Right ventricle myocardium inferior (tissue), 1 donor: ENCODE measurements around the gene C4orf50. TPM values are rescaled to one million over a fixed set of nuclear protein-coding genes. Genes with fewer than 3 reads are reported as not detected.

ENCODE experiments used
- ATAC-seq: fragments of 200-7000 bp; cut with Tn5 transposase; one replicate; pipeline ENCODE4 v1.9.1; 2020; ENCODE audit warnings: mild to moderate bottlenecking, moderate library complexity
- DNase-seq: peaks from one replicate; pipeline ENCODE4 v3.0.0; 2021; ENCODE audit errors: missing footprints
- intact Hi-C: fragments of 100-400 bp; cut with DNase I; formaldehyde crosslinking; loops from one replicate; pipeline ENCODE4 v1.11.0; 2022
- total RNA-seq: library from RNA; stranded (reverse); fragmentation: NEBNext Ultra II Directional; extraction: Animal tissue kit (Norgen Biotek cat#: 25700); gene quantifications from one replicate; pipeline ENCODE4 v1.2.1, GENCODE V29; 2021
- donor health status: DM: no; HTN: yes; CAD: no; lungs with severe emphysema.

Gene C4orf50
- total RNA-seq, 1 donor from 2014 or later: not detected

DNA sequence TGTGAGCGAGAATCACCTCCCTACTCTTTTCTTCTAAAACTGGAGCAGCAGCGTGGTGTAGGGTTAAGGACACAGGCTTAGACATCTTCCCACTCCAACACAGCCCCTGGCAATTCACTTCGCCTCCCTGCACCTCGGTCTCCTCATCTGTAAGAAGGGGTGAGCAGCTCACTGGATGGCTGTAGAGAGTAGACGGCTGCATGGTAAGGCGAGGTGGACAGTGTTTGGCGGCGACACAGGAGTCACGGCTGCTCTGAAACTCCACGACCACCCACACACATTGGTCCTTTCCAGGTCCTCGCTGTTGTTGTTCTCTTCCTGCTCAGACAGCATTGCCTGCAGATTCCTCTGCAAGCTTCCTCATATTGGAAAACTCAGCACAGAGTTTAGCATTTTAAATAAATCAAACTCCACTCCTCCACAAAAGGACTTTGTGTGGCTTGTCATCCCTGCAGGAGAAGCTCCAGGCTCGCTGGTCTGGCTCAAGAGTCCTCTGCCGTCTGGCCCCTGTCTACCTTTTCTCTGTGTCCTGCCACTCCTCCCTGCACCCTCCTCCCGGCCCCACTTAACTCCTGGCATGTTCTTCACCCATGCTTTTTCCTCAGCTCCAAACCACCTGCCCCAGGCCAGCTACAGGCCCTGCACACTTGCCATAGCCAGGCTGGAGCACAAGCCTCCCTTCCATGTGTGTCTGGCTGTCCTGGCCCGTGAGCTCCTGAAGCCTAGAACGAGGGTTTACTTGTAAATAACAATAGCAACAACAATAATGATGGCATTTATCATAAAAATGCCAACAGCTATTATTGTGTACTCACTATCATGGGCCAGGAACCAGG is 84.0 kb downstream of the C4orf50 start:
- DNase-seq (no peak), ATAC-seq (no peak)
- intact Hi-C loops: no loop called here

DNA sequence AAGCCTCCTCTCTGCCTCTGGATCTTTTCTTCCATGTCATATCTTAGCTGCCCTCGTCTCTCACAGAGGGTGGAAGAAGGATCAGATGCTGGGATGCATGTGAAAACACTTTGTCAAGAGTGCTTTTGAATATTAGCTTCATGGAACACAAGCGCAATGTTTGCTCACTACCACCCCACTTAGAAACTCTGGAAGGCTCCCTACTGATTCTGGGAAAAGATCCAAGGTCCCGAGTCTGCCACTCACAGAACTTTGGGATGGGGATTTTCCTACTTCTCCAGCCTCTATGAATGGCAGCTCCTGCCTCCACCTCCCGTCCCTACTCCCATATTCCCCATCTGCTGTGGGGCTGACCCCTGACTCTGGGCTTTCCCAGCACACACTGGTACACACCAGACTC is 85.1 kb downstream of the C4orf50 start:
- ATAC-seq: no peak
- intact Hi-C loops: no loop called here
- DNase-seq: no peak

DNA sequence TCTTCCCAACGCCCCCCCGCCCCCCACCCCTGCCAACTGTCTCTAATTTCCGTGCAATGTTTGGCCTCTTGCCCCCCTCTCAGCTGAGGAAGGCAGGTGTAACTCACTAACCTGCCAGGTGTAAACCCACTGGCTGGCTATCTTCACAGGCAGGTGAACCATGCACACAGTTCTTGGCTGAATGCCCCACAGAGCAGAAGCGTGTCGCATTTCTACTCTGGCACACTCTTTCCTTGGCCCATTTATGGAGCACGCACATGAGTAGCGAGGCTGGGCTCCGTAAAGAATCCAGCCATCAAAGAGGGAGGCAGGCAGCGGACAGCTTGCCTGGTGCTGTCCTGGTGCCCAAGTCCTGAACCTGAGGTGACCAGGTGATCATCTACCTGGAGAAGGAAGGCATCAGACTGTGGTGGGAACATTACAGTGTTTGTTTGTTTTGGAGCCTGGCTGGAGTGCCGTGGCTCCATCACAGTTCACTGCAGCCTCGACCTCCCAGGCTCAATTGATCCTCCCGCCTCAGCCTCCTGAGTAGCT is 86.1 kb downstream of the C4orf50 start:
- intact Hi-C loops: no loop called here

DNA sequence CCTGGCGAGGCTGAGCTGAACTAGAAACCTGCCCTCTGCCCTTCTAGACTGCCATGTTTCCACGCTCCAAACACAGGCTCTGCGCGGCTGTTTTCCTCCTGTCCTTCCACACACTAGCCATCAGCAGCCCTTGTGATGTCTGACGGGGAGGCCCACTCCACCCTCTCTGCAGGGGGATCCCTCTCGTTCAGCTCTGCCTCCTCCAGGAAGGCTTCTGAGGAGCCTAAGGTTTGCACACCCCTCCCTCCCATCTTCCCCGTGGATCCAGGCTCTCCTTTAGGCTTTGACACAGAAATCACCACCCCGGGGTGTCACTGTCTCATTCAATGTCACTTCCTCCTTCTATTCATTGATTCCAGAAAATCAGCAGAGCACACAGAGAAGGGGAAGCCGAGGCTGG is 86.7 kb downstream of the C4orf50 start:
- no peak for ATAC-seq
- intact Hi-C loops: no loop called here

More for the DNA sequence above, 86.1 kb downstream of the C4orf50 start:
- ATAC-seq (no peak), DNase-seq (no peak)

DNA sequence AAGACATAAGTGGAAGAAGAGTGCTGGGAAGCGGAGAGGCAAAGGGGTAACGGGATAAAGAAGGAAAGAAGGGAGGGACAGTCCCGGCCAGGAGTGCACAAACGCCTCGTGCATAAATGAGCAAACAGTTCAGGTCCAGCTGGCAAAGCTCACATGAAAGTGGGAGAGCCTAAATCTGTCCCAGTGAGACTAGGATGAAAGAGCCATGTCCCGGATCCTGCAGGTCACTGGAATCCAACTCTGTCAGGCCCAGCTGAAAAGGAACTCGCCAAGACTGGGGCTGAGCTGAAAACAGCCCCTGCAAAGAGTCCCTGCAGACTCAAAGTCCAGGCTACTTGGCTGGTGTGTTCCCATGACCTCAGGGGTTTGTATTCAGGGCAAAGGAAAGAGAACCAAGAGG is 87.4 kb downstream of the C4orf50 start:
- DNase-seq (no peak), ATAC-seq (no peak)
- intact Hi-C loops: no loop called here

More for the DNA sequence above, 86.7 kb downstream of the C4orf50 start:
- no peak for DNase-seq

DNA sequence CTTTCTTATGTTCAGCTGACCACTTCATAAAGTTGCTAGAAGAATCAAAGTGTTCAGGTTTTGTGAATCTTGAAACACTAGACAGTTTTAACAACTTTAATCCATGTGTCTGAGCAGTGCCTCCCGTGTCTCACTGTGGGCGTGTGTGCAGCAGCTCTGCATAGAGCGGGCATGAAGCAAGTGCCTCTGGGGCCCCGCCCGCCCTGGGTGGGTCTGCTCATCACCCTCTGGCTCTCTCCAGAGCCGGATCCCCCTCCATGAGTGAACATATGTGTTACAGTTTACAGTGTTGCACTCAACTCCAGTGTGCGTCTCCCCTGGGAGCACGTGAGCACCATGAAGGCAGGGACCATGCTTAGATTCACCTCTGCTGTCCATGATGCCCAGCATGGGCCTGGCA is 87.8 kb downstream of the C4orf50 start:
- intact Hi-C loops: no loop called here
- DNase-seq (no peak), ATAC-seq (no peak)

DNA sequence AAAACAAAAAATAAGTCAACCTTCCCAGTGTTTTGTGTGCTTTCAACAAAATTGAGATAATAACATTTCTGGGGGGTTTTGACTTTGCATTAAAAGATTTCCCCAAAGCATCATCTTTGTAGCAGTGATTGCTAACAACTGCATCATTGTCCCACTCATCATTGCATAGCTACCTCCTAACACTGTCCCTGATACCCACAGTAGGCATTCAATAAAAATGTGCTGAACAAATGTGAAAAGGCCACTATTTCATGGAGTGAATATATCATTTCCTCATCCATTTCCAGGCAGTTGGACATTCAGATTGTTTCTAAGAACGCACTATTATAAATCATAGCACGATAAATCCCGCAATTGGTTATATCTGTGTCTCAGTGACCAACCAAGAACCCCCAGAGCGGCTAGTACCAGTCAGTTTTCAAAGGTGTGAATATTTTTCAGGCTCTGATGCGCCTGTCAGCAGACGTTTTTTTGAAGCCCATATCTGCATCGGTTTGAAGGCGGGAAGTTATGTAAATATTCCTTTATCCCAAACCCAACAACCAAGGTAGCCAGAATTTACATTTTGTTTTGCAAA is 89.3 kb downstream of the C4orf50 start:
- ATAC-seq (no peak), DNase-seq (no peak)
- intact Hi-C loops: no loop called here

DNA sequence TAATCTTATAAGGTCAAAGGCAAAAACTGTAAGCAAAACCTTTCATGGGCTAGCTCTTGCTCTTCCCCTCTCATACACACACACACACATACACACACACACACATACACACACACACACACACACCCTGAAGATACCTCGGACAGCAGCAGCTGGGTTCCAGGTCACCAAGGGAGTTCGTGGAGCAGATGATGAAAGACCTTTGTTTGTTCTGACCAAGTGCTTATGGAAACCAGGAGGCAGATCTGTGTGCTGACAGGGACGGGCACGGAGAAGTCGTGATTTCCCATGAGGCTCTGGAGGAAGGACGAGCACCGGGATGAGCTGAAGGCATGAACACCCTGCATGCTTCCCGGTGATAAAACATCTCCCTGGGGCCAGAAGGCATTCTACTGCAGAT is 90.0 kb downstream of the C4orf50 start:
- ATAC-seq (no peak), DNase-seq (no peak)
- intact Hi-C loops: no loop called here

DNA sequence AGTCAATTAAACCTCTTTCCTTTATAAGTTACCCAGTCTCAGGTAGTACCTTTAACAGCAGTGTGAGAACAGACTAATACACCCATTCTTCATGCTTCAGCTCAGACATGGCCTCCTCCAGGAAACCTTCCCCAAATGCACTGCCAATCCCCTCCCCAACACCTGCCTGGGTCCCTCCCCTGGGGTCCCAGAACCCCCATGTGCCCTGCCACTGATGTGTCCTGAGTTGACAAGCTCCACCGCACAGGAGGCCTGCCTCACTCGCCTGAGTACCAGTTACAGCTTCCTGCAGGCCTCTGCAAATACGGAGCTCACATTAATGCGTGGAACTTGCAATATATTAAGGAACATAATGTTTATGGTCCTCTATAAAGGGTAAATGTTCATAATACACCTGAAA is 90.5 kb downstream of the C4orf50 start:
- intact Hi-C loops: no loop called here
- DNase-seq (no peak), ATAC-seq (no peak)

DNA sequence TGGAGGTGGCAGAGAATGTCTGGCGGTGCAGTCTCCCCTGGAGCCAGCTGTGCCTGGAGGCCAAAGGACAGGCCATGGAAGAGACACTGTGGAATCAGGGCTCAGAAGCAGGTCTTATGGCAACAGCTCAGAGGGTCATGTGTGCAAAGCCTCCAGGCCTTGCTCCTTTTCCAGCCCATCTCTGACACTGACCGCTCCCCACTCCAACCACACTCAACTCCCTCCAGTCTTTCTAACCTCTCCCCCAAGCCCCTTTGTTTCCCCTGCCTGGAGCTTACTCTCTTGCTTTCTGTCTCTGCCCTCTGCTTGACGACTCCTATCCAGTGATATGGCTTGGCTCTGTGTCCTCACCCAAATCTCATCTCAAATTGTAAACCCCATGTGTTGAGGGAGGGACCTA is 91.1 kb downstream of the C4orf50 start:
- intact Hi-C loops: no loop called here
- ATAC-seq (no peak), DNase-seq (no peak)

DNA sequence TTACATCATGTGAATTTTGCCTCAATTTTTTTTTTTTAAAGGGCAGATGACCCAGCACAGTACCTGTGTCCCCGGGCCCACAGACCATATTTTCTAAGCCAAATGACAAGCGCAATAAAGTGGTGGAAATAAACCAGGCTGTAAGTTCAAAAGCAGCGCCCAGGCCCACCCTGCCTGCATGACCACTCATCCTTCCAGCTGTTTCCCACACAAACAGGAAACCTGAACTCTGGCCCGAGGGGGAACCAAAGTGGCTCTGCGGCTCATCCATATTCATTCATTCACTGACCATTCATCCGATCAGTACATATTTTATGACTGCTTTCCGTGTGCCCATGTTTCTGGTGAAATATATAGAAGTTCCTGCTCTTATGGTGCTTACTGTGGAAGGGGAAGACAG is 91.6 kb downstream of the C4orf50 start:
- ATAC-seq: no peak
- DNase-seq: no peak
- intact Hi-C loops: no loop called here

DNA sequence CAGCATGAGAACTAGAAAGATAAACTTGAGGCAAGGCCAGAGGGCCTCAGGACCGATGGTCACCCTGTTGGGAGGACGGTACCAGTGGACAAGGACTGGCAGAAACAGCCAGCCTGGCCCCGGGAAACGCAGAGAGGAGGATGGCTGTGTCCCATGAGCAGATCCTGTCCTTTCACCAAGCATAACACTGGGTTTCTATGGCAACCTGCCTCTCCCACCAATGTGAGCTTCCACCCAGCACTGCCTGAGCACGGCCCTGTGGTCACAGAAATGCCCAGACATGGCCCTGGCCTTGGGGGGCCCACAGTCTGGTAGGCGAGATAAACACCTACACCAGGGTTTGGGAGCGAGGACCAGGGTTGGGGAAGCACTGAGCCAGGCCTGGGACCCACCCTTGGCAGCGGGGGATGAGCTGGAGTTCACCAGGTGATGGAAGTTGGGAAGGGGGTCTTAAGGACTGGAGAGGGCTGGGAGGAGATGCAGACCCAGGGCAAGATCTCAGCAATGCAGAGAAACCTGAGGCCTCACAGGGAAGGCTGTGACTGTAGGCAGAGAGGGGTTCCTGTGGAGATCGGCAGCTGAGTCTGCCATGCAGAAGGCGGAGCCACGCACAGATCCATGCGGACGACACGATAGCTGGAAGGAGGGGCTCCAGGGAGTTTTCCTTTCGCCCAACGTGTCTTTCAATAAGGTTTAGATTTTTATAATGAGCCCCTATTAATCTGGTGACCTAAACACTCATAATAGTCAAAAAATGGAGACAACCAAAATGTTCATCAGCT is 92.6 kb downstream of the C4orf50 start:
- intact Hi-C loops: no loop called here
- ATAC-seq: no peak

DNA sequence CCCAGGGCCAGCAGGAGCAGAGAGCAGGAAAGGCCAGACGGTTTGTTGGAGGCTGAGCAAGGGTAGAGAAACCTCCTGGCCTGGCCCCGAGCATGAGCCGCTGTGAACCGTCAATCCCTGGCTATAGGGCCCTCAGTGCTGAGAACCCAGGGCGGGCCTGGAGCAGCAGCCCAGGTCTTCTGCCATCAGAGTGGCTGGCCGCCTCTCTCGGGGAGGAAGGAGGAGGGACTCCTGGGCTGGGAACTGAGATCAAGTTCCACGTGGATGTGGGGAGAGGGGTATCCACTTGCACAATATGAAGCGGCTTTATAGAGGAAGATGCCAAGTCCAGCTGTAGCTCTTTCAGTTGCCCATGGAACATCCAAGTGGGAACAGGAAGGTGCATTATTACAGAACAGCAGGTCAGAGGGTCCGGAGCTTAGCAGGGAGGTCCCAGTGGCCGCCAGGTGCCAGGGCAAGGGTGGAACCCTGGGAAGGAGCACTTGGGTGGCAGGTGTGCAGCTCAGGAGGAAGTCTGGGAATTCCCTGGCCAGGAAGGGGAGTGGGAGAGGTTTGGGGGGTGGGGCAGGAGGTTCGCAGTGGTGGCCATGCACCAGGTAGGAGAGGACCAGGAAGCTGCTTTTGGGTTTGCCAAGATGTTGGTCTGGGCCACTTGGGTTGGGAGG is 93.6 kb downstream of the C4orf50 start:
- no peak for DNase-seq
- intact Hi-C loops: no loop called here
- no peak for ATAC-seq

More for the DNA sequence above, 92.6 kb downstream of the C4orf50 start:
- DNase-seq: no peak

DNA sequence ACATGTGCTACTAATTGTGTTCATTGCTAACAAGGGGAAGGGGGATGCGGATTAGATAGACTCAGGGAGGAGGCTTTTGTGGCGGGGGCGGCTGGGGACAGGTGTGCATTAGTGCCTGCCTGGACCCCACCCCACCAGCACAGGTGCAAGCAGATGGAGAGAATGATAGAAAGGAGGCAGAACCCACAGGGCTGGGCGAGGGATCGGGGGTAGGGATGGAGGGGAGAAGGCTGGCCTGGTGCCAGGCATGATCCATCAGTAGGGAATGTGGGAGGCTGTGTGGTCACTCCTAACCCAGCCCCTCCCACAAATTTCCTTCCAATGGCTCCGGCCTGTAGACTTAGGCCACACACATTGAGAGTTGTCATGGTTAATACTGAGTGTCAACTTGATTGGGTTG is 94.9 kb downstream of the C4orf50 start:
- ATAC-seq (no peak), DNase-seq (no peak)
- intact Hi-C loops: no loop called here

DNA sequence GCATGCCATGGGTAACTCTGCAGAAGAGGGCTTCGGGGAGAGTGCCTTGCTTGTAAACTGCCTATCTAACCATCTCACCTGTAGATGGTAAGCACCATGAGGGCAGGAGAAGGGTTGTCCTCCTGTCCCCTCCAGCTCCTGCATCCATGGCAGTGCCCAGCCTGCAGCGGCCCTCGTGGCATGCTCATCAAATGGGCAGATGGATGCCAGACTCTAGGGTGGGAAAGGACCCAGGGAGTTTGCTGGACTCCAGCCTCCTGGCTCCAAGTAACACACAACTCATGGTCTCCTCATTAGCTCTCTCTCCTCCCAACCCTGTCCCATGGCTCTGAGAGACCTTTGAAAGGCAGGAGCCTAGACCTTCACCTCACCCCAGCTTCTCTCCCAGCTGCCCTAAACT is 95.7 kb downstream of the C4orf50 start:
- intact Hi-C loops: no loop called here
- DNase-seq (no peak), ATAC-seq (no peak)

DNA sequence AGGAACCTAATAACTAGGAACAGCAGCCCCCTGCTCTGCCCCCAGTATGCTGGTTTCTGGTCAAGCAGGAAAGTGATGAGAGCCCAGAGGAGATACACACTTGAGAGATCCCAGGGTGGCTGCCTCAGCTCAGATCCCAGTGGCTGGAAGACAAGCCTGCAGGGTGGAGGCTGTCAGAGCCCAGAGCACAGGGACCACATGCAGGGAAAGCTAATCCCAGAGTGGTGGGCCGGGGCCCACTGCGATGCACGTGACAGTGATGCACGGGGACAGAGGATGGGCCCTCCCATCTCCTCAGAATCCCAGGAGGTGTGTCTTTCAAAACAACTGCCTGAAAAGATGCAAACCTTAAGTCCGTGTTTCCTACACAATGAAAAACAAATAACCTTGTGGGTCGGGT is 96.2 kb downstream of the C4orf50 start:
- intact Hi-C loops: no loop called here
- DNase-seq: no peak
- ATAC-seq: no peak

DNA sequence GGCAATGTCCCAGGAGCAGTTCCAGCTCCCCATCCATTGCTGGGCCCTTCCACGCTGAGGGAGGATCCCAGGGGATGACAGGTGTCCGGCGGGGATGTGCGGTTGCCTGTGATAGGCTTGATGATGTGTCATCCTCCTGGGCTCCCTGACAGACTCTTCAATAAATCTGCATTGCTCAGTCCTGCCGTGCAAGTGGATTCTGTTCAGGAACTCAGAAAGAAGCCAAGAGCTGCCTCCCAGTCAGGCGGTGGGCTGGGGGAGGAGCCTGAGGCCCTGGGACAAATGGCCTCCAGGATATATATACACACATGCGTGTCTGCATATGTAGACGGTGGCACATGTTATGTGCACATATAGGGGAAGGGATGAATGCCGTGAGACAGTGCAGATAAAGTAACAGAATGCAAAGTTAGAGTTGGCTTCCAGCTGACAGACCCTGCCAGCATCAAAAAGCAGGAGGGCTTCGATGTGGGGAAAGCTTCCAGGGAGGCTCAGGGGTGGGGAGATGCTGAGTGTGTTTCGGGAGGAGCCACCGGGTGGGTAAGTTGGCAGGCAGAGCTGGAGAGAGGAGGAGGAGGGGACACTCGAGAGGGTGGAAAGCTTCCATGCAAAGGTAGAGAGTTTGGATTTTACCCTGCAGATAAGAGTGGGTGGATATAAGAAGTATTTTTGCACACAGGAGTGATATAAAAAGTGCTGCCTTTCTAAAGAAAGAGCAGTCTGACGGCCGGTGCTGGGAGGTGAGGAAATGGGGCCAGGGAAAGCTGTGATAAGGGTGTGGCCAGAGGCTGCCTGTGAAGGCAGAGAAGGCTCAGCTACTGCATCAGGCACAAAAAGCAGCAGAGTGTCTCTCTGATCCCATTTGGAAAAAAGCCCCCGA is 96.9 kb downstream of the C4orf50 start:
- intact Hi-C loops: no loop called here
- DNase-seq (no peak), ATAC-seq (no peak)

DNA sequence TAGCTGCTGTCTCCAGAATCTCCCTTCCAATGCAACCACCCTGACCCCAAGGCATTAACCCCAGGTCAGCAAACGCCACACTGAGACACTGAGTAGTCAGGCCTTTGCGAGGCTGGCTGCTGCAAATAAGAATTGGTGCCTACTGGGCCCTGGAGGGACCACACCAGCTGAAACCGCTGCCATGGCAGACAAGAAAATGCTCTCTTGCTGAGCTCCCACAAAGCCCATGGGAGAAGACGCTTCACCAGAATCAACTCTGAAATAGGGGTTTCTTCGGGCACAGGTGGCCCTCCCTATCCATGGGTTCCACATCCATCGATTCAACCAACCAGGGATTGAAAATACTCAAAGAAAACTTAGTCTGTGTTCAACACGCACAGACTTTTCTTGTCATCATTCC is 98.7 kb downstream of the C4orf50 start:
- intact Hi-C loops: no loop called here
- no peak for ATAC-seq
- DNase-seq: no peak
